Stomach (tissue), 9 donors: ENCODE data around the gene TECPR2. TPM values are rescaled to one million over a fixed set of nuclear protein-coding genes. Genes with fewer than 3 reads are reported as not detected.
A peak's percentile ranks its signal among the peaks of the same experiment; 100 is the strongest.

Experiments used
- DNase-seq, 2 donors: peaks; one replicate each; pipeline versions ENCODE4 v3.0.0 to v3.0.0-alpha.2; 2013 to 2019
- H3K27ac ChIP-seq, 5 donors: fragments of 200-600 bp in 4 of 5; sonication (generic) in 4 of 5; one replicate each; pipeline ENCODE4 v1.5.1; 2013 to 2019; ENCODE audit warnings: mild to moderate bottlenecking in 1 of 5, moderate library complexity in 1 of 5
- H3K27me3 ChIP-seq, 3 donors: fragments of 200-600 bp; sonication (generic); one replicate each; pipeline ENCODE4 v1.5.1; 2017 to 2019; ENCODE audit warnings: mixed run types in 1 of 3
- H3K36me3 ChIP-seq, 4 donors: fragments of 200-600 bp; sonication (generic); 1 replicate in 3 of 4; 2 replicates in 1 of 4; pipeline ENCODE4 v1.5.1; 2016 to 2019
- H3K4me1 ChIP-seq, 4 donors: fragments of 200-600 bp; sonication (generic); one replicate each; pipeline ENCODE4 v1.5.1; 2016 to 2019
- H3K4me3 ChIP-seq, 4 donors: fragments of 200-600 bp; sonication (generic) in 3 of 4; one replicate each; pipeline ENCODE4 v1.5.1; 2016 to 2019; ENCODE audit warnings: mild to moderate bottlenecking in 1 of 4
- H3K9me3 ChIP-seq, 4 donors: fragments of 200-600 bp; sonication (generic); one replicate each; pipeline ENCODE4 v1.5.1; 2016 to 2019
- CTCF ChIP-seq, 7 experiments: fragments of 450-650 bp in 4 of 7; fragments of 200-600 bp in 3 of 7; sonication (generic) in 3 of 7; IDR thresholded peaks; one replicate each; pipeline ENCODE4 v1.5.1; 2016 to 2019; ENCODE audit warnings: antibody characterized with exemption in 7 of 7, control low read depth in 2 of 7, mild to moderate bottlenecking in 1 of 7
- EP300 ChIP-seq: sonication (generic); formaldehyde crosslinking; IDR thresholded peaks from one replicate; pipeline ENCODE4 v1.6.1; 2017; ENCODE audit warnings: antibody characterized with exemption
- POLR2A ChIP-seq, 4 donors: fragments of 450-650 bp; IDR thresholded peaks; one replicate each; pipeline ENCODE4 v1.6.1; 2016; ENCODE audit warnings: antibody characterized with exemption in 4 of 4, control low read depth in 2 of 4, mild to moderate bottlenecking in 1 of 4, moderate library complexity in 1 of 4
- POLR2AphosphoS5 ChIP-seq, 3 donors: sonication (generic); formaldehyde crosslinking; IDR thresholded peaks; one replicate each; pipeline ENCODE4 v1.6.1; 2016; ENCODE audit warnings: antibody characterized with exemption in 3 of 3
- WGBS, 5 donors: extraction: QIAGEN DNeasy Blood & Tissue Kit in 3 of 5; methylation state at CpG; one replicate each; pipeline versions ENCODE4 v1.1.5 to v1.1.7; 2013 to 2018; 5-methylcytosine and 5-hydroxymethylcytosine counted together
- intact Hi-C: fragments of 100-400 bp; cut with DNase I; formaldehyde crosslinking; loops from one replicate; pipeline ENCODE4 v1.15.1; 2023; ENCODE audit warnings: low total_unique reads
- polyA plus RNA-seq, 3 donors: library from polyadenylated mRNA; stranded (reverse); fragments of 200-250 nt; gene quantifications; one replicate each; pipeline ENCODE4 v1.2.3, GENCODE V29; 2013
- total RNA-seq, 5 donors: library from RNA; depleted of rRNA; stranded (reverse); fragments of >200 nt; gene quantifications; one replicate each; pipeline versions ENCODE4 v1.1.0 to v1.2.3, GENCODE V29; 2014 to 2016
- donor health status: healthy with polysubstance abuse.
- donor health status: Bipolar disorder and iron deficiency.
- donor health status: healthy.

The TECPR2 gene
- total and polyA plus RNA-seq, 8 donors: 2.6 to 110 (median 11.1) TPM

- DNase-seq: no peak
- intact Hi-C loops: no loop called here
- H3K4me1 ChIP-seq: peaks cover 0 to 12% (median 2%) of the 10 kb centered on the region in 4 donors
- H3K4me3 ChIP-seq: no peak overlapping the region
- no peaks in the 10 kb centered on the region for H3K9me3 ChIP-seq
- H3K36me3 ChIP-seq: peaks cover 19 to 48% (median 45%) of the 10 kb centered on the region in 4 donors
- peak overlapping the region in 1 of 5 donors; percentile 6 for H3K27ac ChIP-seq
- TF ChIP-seq CTCF (IDR thresholded peaks at IDR 0.05): no peak
- TF ChIP-seq POLR2A (IDR thresholded peaks at IDR 0.05): no peak
- no peak for TF ChIP-seq EP300
- TF ChIP-seq POLR2AphosphoS5 (IDR thresholded peaks at IDR 0.05): no peak
- 88 to 91% (median 90%) methylated on average over 20 of the region's 20 CpGs for WGBS, 5 donors
- no peaks in the 10 kb centered on the region for H3K27me3 ChIP-seq
These were observed 139.1 kb downstream of the TECPR2 start for GRCh38 chr14:102501751-102502315.

- no peak overlapping the region for H3K4me3 ChIP-seq
- no peak overlapping the region for H3K27ac ChIP-seq
- no peaks in the 10 kb centered on the region for H3K9me3 ChIP-seq
- H3K4me1 ChIP-seq: peaks cover 0 to 12% (median 2%) of the 10 kb centered on the region in 4 donors
- DNase-seq: no peak
- H3K27me3 ChIP-seq: no peaks in the 10 kb centered on the region
- intact Hi-C loops: no loop called here
- peaks cover 20 to 48% (median 44%) of the 10 kb centered on the region in 4 donors for H3K36me3 ChIP-seq
- 90 to 99% (median 96%) methylated on average over 10 of the region's 10 CpGs for WGBS, 5 donors
- TF ChIP-seq CTCF (IDR thresholded peaks at IDR 0.05) (no peak), POLR2AphosphoS5 (IDR thresholded peaks at IDR 0.05) (no peak), POLR2A (IDR thresholded peaks at IDR 0.05) (no peak), EP300 (no peak)
These were observed 139.8 kb downstream of the TECPR2 start for GRCh38 chr14:102502571-102502970.

- WGBS, 5 donors: 66 to 76% (median 71%) methylated on average over 9 to 12 of the region's 12 CpGs
- H3K27ac ChIP-seq: peak overlapping the region in 4 of 5 donors; percentile 12 to 66 (median 42)
- H3K27me3 ChIP-seq: no peaks in the 10 kb centered on the region
- TF ChIP-seq EP300: no peak
- TF ChIP-seq POLR2AphosphoS5 (IDR thresholded peaks at IDR 0.05): no peak
- no peak for TF ChIP-seq POLR2A (IDR thresholded peaks at IDR 0.05)
- TF ChIP-seq CTCF (IDR thresholded peaks at IDR 0.05): no peak
- DNase-seq: no peak
- intact Hi-C loops: no loop called here
- H3K4me1 ChIP-seq: peaks cover 5 to 22% (median 12%) of the 10 kb centered on the region in 4 donors
- no peak overlapping the region for H3K4me3 ChIP-seq
- no peaks in the 10 kb centered on the region for H3K9me3 ChIP-seq
- H3K36me3 ChIP-seq: peaks cover 11 to 39% (median 32%) of the 10 kb centered on the region in 4 donors
These were observed 141.0 kb downstream of the TECPR2 start for GRCh38 chr14:102503641-102504327.

GRCh38 chr14:102504328-102504999 is 141.7 kb downstream of the TECPR2 start:
- Histone ChIP-seq H3K4me3 (no peak overlapping the region), H3K4me1 (peaks cover 5 to 26% (median 15%) of the 10 kb centered on the region in 4 donors), H3K9me3 (no peaks in the 10 kb centered on the region), H3K27ac (peak overlapping the region in 4 of 5 donors; percentile 12 to 66 (median 42)), H3K36me3 (peaks cover 8 to 32% (median 27%) of the 10 kb centered on the region in 4 donors), H3K27me3 (no peaks in the 10 kb centered on the region)
- 49 to 63% (median 58%) methylated on average over 8 to 18 of the region's 18 CpGs for WGBS, 5 donors
- DNase-seq: no peak
- no peak for TF ChIP-seq EP300
- no peak for TF ChIP-seq CTCF (IDR thresholded peaks at IDR 0.05)
- TF ChIP-seq POLR2A (IDR thresholded peaks at IDR 0.05): no peak
- no peak for TF ChIP-seq POLR2AphosphoS5 (IDR thresholded peaks at IDR 0.05)
- intact Hi-C loops: no loop called here
